Immature natural killer cell (primary cell): ENCODE measurements around the gene SLC2A2. TPM values are rescaled to one million over a fixed set of nuclear protein-coding genes. Genes with fewer than 3 reads are reported as not detected.

ENCODE experiments used
- DNase-seq, 3 donors: peaks; one replicate each; pipeline ENCODE4 v3.0.0; 2022; ENCODE audit warnings: mixed read lengths in 1 of 3
- H3K27ac Mint-ChIP-seq, 6 donors: one replicate each; pipeline ENCODE4 v1.8.0; 2020; ENCODE audit warnings: mixed read lengths in 6 of 6, mild to moderate bottlenecking in 5 of 6, inconsistent platforms in 4 of 6, moderate library complexity in 3 of 6
- H3K27me3 Mint-ChIP-seq, 3 donors: one replicate each; pipeline ENCODE4 v1.8.0; 2020 to 2021; ENCODE audit warnings: low read depth in 3 of 3, mild to moderate bottlenecking in 3 of 3, mixed read lengths in 3 of 3, moderate library complexity in 3 of 3, inconsistent platforms in 1 of 3
- H3K36me3 Mint-ChIP-seq, 3 donors: one replicate each; pipeline ENCODE4 v1.8.0; 2020; ENCODE audit warnings: mixed read lengths in 3 of 3, inconsistent platforms in 2 of 3, mild to moderate bottlenecking in 2 of 3
- H3K4me1 Mint-ChIP-seq, 2 donors: one replicate each; pipeline ENCODE4 v1.8.0; 2020; ENCODE audit warnings: inconsistent platforms in 2 of 2, mild to moderate bottlenecking in 2 of 2, mixed read lengths in 2 of 2, moderate library complexity in 1 of 2
- H3K4me3 Mint-ChIP-seq, 5 donors: one replicate each; pipeline ENCODE4 v1.8.0; 2020; ENCODE audit warnings: mild to moderate bottlenecking in 5 of 5, mixed read lengths in 5 of 5, inconsistent platforms in 3 of 5, moderate library complexity in 3 of 5
- H3K9me3 Mint-ChIP-seq, 6 donors: one replicate each; pipeline ENCODE4 v1.8.0; 2020; ENCODE audit warnings: mild to moderate bottlenecking in 6 of 6, mixed read lengths in 6 of 6, inconsistent platforms in 4 of 6, moderate library complexity in 3 of 6
- polyA plus RNA-seq, 3 donors: library from polyadenylated mRNA; unstranded; fragments of 300-500 nt; fragmentation: Illumina TruSeq; gene quantifications; one replicate each; pipeline ENCODE4 v1.2.3, GENCODE V29; 2021

The SLC2A2 gene
- polyA plus RNA-seq, result not detected

- Mint-ChIP-seq H3K36me3 (no peaks in the 10 kb centered on the region), H3K9me3 (no peaks in the 10 kb centered on the region), H3K27me3 (peaks cover 1 to 10% (median 5%) of the 10 kb centered on the region in 3 donors), H3K4me3 (peak within 1 kb of the TSS in 3 of 5 donors; percentile 41 to 57 (median 51)), H3K4me1 (peaks cover 0 to 4% of the 10 kb centered on the region in 2 donors), H3K27ac (no peak within 1 kb of the TSS)
- no peak for DNase-seq
These were observed at the start of gene SLC2A2 for GRCh38 chr3:171026597-171027293. Gene SLC2A2 (minus strand): TSS chr3:171026720. CDS start chr3:171026670, 50 bp downstream.

DNA sequence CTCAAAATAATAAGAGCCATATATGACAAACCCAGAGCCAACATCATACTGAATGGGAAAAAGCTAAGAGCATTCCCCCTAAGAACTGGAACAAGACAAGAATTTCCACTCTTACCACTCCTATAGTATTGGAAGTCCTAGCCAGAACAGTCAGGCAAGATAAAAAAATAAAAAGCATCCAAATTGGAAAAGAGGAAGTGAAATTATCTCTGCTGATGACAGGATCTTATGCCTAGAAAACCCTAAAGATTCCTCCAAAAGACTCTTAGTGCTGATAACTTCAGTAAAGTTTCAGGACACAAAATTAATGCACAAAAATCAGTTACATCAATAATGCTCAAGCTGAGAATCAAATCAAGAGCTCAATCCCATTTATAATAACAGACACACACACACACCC lies 45.9 kb upstream of the SLC2A2 start:
- H3K4me1 Mint-ChIP-seq, result no peaks in the 10 kb centered on the region
- no peaks in the 10 kb centered on the region for H3K9me3 Mint-ChIP-seq
- peak overlapping the region in 1 of 6 donors; percentile 11 for H3K27ac Mint-ChIP-seq
- peaks cover 0 to 6% (median 3%) of the 10 kb centered on the region in 3 donors for H3K27me3 Mint-ChIP-seq
- peaks cover 42 to 69% (median 51%) of the 10 kb centered on the region in 3 donors for H3K36me3 Mint-ChIP-seq
- H3K4me3 Mint-ChIP-seq, result no peak overlapping the region
- DNase-seq, result no peak

GRCh38 chr3:171068658-171069057 lies 42.1 kb upstream of the SLC2A2 start:
- H3K4me3 Mint-ChIP-seq, result no peak overlapping the region
- no peaks in the 10 kb centered on the region for H3K9me3 Mint-ChIP-seq
- H3K36me3 Mint-ChIP-seq, result peaks cover 45 to 78% (median 59%) of the 10 kb centered on the region in 3 donors
- no peak for DNase-seq
- no peaks in the 10 kb centered on the region for H3K4me1 Mint-ChIP-seq
- peaks cover 0 to 6% (median 3%) of the 10 kb centered on the region in 3 donors for H3K27me3 Mint-ChIP-seq
- peak overlapping the region in 1 of 6 donors; percentile 0 for H3K27ac Mint-ChIP-seq

DNA sequence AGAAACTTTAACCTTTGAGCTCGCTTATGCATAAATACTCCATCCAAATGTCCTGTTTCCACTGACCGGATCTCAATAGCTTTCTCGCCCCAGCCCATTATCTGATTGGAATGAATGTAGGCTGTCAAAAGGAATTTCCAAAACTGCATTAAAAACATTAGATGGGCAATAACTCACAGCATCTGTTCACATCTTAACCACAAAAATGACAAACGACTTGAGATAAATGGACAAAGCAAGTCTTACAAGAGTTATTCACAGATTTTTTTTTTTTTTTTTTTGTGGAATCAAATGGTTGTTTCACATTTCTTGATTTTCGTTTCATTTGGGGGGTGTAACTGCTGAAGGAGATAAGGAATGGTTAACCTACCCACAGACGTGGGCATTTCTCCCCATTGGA lies 39.7 kb upstream of the SLC2A2 start:
- Mint-ChIP-seq H3K36me3 (peaks cover 56 to 86% (median 58%) of the 10 kb centered on the region in 3 donors), H3K9me3 (no peaks in the 10 kb centered on the region), H3K27ac (no peak overlapping the region), H3K27me3 (peaks cover 0 to 8% (median 3%) of the 10 kb centered on the region in 3 donors), H3K4me1 (peaks cover 0 to 7% of the 10 kb centered on the region in 2 donors), H3K4me3 (no peak overlapping the region)
- no peak for DNase-seq

DNA sequence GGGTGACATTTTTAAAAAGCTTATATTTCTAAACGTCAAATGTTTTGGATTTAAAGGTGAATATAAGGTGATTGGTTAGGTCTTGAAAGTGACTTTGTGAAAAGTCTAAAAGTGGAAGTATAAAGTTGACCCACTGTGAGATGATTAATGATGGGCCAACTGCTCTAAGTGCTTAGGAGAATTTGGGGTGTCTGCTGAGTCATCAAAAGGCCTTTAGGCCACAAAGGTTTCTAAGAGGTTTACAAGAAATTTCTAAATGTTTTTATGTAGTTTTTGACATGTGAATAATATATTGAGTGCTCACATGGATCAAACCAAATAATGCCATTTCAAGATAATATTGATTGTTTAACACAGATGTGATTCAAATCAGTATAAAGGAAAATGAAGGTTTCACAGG lies 39.2 kb upstream of the SLC2A2 start:
- no peak for DNase-seq
- no peaks in the 10 kb centered on the region for H3K9me3 Mint-ChIP-seq
- no peak overlapping the region for H3K27ac Mint-ChIP-seq
- H3K27me3 Mint-ChIP-seq, result peaks cover 0 to 8% (median 3%) of the 10 kb centered on the region in 3 donors
- H3K4me3 Mint-ChIP-seq, result no peak overlapping the region
- peaks cover 0 to 7% of the 10 kb centered on the region in 2 donors for H3K4me1 Mint-ChIP-seq
- peaks cover 56 to 83% (median 58%) of the 10 kb centered on the region in 3 donors for H3K36me3 Mint-ChIP-seq

DNA sequence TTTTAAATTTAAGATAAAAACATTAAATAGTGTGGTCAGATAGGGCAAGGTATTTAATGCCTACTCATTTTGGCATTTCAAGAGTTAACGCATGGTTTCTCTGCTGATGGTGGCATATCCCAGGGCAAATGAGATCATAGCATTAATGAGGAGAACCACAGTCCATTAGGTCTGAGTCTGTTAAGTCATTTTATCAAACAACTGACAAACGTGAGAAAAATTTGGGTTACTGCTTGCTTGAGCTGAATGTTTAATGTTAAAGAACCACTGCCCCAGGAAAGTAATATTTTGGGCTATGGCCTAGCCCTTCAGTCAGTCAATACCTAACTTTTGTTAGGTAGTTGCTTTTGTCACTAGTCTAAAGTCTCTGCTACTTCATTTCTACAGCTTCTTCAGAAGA lies 37.9 kb upstream of the SLC2A2 start:
- peaks cover 0 to 7% of the 10 kb centered on the region in 2 donors for H3K4me1 Mint-ChIP-seq
- DNase-seq, result no peak
- peaks cover 45 to 74% (median 50%) of the 10 kb centered on the region in 3 donors for H3K36me3 Mint-ChIP-seq
- H3K27ac Mint-ChIP-seq, result no peak overlapping the region
- peaks cover 0 to 6% (median 0%) of the 10 kb centered on the region in 3 donors for H3K27me3 Mint-ChIP-seq
- no peak overlapping the region for H3K4me3 Mint-ChIP-seq
- H3K9me3 Mint-ChIP-seq, result no peaks in the 10 kb centered on the region

- peaks cover 0 to 7% of the 10 kb centered on the region in 2 donors for H3K4me1 Mint-ChIP-seq
- H3K27ac Mint-ChIP-seq, result peak overlapping the region in 1 of 6 donors; percentile 69
- peaks cover 33 to 56% (median 38%) of the 10 kb centered on the region in 3 donors for H3K36me3 Mint-ChIP-seq
- H3K27me3 Mint-ChIP-seq, result peaks cover 0 to 2% (median 0%) of the 10 kb centered on the region in 3 donors
- no peak for DNase-seq
- H3K9me3 Mint-ChIP-seq, result no peaks in the 10 kb centered on the region
- H3K4me3 Mint-ChIP-seq, result no peak overlapping the region
These were observed 35.2 kb upstream of the SLC2A2 start for GRCh38 chr3:171061749-171062148.

GRCh38 chr3:171059978-171060377 lies 33.5 kb upstream of the SLC2A2 start:
- H3K4me1 Mint-ChIP-seq, result peaks cover 0 to 7% of the 10 kb centered on the region in 2 donors

GRCh38 chr3:171058873-171059603 lies 32.5 kb upstream of the SLC2A2 start:
- Mint-ChIP-seq H3K27ac (no peak overlapping the region), H3K9me3 (no peaks in the 10 kb centered on the region), H3K4me1 (peaks cover 0 to 7% of the 10 kb centered on the region in 2 donors), H3K36me3 (peaks cover 20 to 32% (median 22%) of the 10 kb centered on the region in 3 donors), H3K27me3 (peaks cover 0 to 2% (median 0%) of the 10 kb centered on the region in 3 donors), H3K4me3 (no peak overlapping the region)
- DNase-seq, result no peak

More at GRCh38 chr3:171059978-171060377, 33.5 kb upstream of the SLC2A2 start:
- no peak for DNase-seq
- Mint-ChIP-seq H3K36me3 (peaks cover 27 to 40% (median 29%) of the 10 kb centered on the region in 3 donors), H3K27me3 (peaks cover 0 to 2% (median 0%) of the 10 kb centered on the region in 3 donors), H3K27ac (no peak overlapping the region), H3K9me3 (no peaks in the 10 kb centered on the region), H3K4me3 (no peak overlapping the region)

GRCh38 chr3:171058058-171058457 lies 31.5 kb upstream of the SLC2A2 start:
- Mint-ChIP-seq H3K36me3 (peaks cover 11 to 22% (median 13%) of the 10 kb centered on the region in 3 donors), H3K9me3 (no peaks in the 10 kb centered on the region), H3K27ac (no peak overlapping the region), H3K4me3 (no peak overlapping the region), H3K4me1 (peaks cover 0 to 7% of the 10 kb centered on the region in 2 donors), H3K27me3 (peaks cover 0 to 3% (median 2%) of the 10 kb centered on the region in 3 donors)
- no peak for DNase-seq

- H3K27ac Mint-ChIP-seq, result no peak overlapping the region
- DNase-seq, result no peak
- H3K9me3 Mint-ChIP-seq, result no peaks in the 10 kb centered on the region
- H3K36me3 Mint-ChIP-seq, result peaks cover 4 to 12% (median 8%) of the 10 kb centered on the region in 3 donors
- H3K4me3 Mint-ChIP-seq, result no peak overlapping the region
- peaks cover 0 to 3% of the 10 kb centered on the region in 2 donors for H3K4me1 Mint-ChIP-seq
- H3K27me3 Mint-ChIP-seq, result peaks cover 0 to 3% (median 2%) of the 10 kb centered on the region in 3 donors
These were observed 30.6 kb upstream of the SLC2A2 start for GRCh38 chr3:171057072-171057471.

DNA sequence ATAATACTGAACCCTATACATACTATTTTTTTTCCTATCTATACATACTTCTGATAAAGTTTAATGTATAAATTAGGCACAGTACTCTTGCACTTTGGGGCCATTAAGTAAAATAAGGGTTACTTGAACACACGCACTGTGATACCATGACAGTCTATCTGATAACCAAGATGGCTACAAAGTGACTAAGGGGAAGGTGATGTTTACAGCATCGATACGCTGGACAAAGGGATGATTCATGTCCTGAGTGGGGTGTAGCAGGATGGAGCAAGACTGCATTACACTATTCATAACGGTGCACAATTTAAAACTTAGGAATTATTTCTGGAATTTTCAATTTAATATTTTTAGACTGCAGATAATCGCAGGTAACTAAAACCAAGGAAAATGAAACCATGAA lies 30.0 kb upstream of the SLC2A2 start:
- H3K4me3 Mint-ChIP-seq, result no peak overlapping the region
- no peak overlapping the region for H3K27ac Mint-ChIP-seq
- peaks cover 0 to 5% (median 2%) of the 10 kb centered on the region in 3 donors for H3K27me3 Mint-ChIP-seq
- H3K36me3 Mint-ChIP-seq, result peaks cover 0 to 7% (median 5%) of the 10 kb centered on the region in 3 donors
- no peaks in the 10 kb centered on the region for H3K4me1 Mint-ChIP-seq
- no peak for DNase-seq
- H3K9me3 Mint-ChIP-seq, result no peaks in the 10 kb centered on the region

GRCh38 chr3:171055336-171056178 lies 29.0 kb upstream of the SLC2A2 start:
- no peak for DNase-seq
- peaks cover 1 to 5% (median 2%) of the 10 kb centered on the region in 3 donors for H3K27me3 Mint-ChIP-seq
- no peak overlapping the region for H3K4me3 Mint-ChIP-seq
- peak overlapping the region in 1 of 6 donors; percentile 21 for H3K27ac Mint-ChIP-seq
- H3K36me3 Mint-ChIP-seq, result peaks cover 0 to 5% (median 4%) of the 10 kb centered on the region in 3 donors
- no peaks in the 10 kb centered on the region for H3K9me3 Mint-ChIP-seq
- H3K4me1 Mint-ChIP-seq, result no peaks in the 10 kb centered on the region
